ENCODE results near the gene TOPORS.

GRCh38 chr9:32574858-32575257 is 22.5 kb upstream of the TOPORS start:
- no peak for TF ChIP-seq ISL1 (CRISPR knock-in tag; IDR thresholded peaks at IDR 0.05)
- no peak for TF ChIP-seq GLIS3 (CRISPR knock-in tag; IDR thresholded peaks at IDR 0.05)
- TF ChIP-seq, protein P1, sequence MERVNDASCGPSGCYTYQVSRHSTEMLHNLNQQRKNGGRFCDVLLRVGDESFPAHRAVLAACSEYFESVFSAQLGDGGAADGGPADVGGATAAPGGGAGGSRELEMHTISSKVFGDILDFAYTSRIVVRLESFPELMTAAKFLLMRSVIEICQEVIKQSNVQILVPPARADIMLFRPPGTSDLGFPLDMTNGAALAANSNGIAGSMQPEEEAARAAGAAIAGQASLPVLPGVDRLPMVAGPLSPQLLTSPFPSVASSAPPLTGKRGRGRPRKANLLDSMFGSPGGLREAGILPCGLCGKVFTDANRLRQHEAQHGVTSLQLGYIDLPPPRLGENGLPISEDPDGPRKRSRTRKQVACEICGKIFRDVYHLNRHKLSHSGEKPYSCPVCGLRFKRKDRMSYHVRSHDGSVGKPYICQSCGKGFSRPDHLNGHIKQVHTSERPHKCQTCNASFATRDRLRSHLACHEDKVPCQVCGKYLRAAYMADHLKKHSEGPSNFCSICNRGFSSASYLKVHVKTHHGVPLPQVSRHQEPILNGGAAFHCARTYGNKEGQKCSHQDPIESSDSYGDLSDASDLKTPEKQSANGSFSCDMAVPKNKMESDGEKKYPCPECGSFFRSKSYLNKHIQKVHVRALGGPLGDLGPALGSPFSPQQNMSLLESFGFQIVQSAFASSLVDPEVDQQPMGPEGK (CRISPR knock-in tag; IDR thresholded peaks at IDR 0.05; ENCODE audit: borderline replicate concordance), result no peak
- TF ChIP-seq ZNF8 (CRISPR knock-in tag; IDR thresholded peaks at IDR 0.05), result no peak
- TF ChIP-seq CREB5 (CRISPR knock-in tag; IDR thresholded peaks at IDR 0.05; ENCODE audit: low read depth), result no peak
- no peak for TF ChIP-seq ARNTL (CRISPR knock-in tag; IDR thresholded peaks at IDR 0.05; ENCODE audit: borderline replicate concordance, low read depth)
- no peak for TF ChIP-seq BACH2 (CRISPR knock-in tag; IDR thresholded peaks at IDR 0.05; ENCODE audit: borderline replicate concordance)
- no peak for TF ChIP-seq ZFP3 (CRISPR knock-in tag; IDR thresholded peaks at IDR 0.05)
- TF ChIP-seq, protein P2, sequence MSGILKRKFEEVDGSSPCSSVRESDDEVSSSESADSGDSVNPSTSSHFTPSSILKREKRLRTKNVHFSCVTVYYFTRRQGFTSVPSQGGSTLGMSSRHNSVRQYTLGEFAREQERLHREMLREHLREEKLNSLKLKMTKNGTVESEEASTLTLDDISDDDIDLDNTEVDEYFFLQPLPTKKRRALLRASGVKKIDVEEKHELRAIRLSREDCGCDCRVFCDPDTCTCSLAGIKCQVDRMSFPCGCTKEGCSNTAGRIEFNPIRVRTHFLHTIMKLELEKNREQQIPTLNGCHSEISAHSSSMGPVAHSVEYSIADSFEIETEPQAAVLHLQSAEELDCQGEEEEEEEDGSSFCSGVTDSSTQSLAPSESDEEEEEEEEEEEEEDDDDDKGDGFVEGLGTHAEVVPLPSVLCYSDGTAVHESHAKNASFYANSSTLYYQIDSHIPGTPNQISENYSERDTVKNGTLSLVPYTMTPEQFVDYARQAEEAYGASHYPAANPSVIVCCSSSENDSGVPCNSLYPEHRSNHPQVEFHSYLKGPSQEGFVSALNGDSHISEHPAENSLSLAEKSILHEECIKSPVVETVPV (CRISPR knock-in tag; IDR thresholded peaks at IDR 0.05), result no peak
- no peak for TF ChIP-seq POU6F1 (CRISPR knock-in tag; IDR thresholded peaks at IDR 0.05; ENCODE audit: borderline replicate concordance, low read depth)
- TF ChIP-seq PPARA (CRISPR knock-in tag; IDR thresholded peaks at IDR 0.05; ENCODE audit: borderline replicate concordance), result no peak
